Activated naive CD4-positive, alpha-beta T cell treated with anti-CD3 and anti-CD28 coated beads, Interleukin-2, amount 50 U/mL, for 72 hours (primary cell): ENCODE measurements around the gene HIBADH. TPM values are rescaled to one million over a fixed set of nuclear protein-coding genes. Genes with fewer than 3 reads are reported as not detected.

ENCODE experiments used
- ATAC-seq, 2 donors: fragments of 150-1000 bp; cut with Tn5 transposase; 2 replicates each; pipeline ENCODE4 v1.10.0; 2021; ENCODE audit warnings: mild to moderate bottlenecking in 2 of 2, moderate library complexity in 2 of 2
- DNase-seq, 2 donors: peaks; one replicate each; pipeline ENCODE4 v3.0.0; 2021 to 2022; ENCODE audit warnings: low spot score in 2 of 2
- H3K27ac Mint-ChIP-seq, 2 donors: one replicate each; pipeline ENCODE4 v1.8.0; 2022; ENCODE audit warnings: mild to moderate bottlenecking in 2 of 2, mixed read lengths in 2 of 2
- H3K36me3 Mint-ChIP-seq, 2 donors: one replicate each; pipeline ENCODE4 v1.8.0; 2022; ENCODE audit warnings: mixed read lengths in 2 of 2
- H3K9me3 Mint-ChIP-seq, 2 donors: one replicate each; pipeline ENCODE4 v1.8.0; 2022; ENCODE audit warnings: mixed read lengths in 2 of 2
- total RNA-seq, 2 donors: library from RNA; stranded (reverse); gene quantifications; one replicate each; pipeline ENCODE4 v1.2.3, GENCODE V29; 2022

HIBADH gene
- total RNA-seq, 2 donors from 2014 or later, result 15.8 to 18.4 TPM

- DNase-seq (no peak), ATAC-seq (no peak)
- Mint-ChIP-seq H3K27ac (no peak overlapping the region), H3K9me3 (no peaks in the 10 kb centered on the region), H3K36me3 (no peaks in the 10 kb centered on the region)
Measured at GRCh38 chr7:27553273-27553672, 109.4 kb downstream of the HIBADH start.

GRCh38 chr7:27551803-27552400 lies 110.8 kb downstream of the HIBADH start:
- no peaks in the 10 kb centered on the region for H3K9me3 Mint-ChIP-seq
- H3K36me3 Mint-ChIP-seq, result no peaks in the 10 kb centered on the region
- H3K27ac Mint-ChIP-seq, result no peak overlapping the region
- ATAC-seq, result no peak
- DNase-seq, result no peak

- ATAC-seq, result no peak
- no peak for DNase-seq
- no peak overlapping the region for H3K27ac Mint-ChIP-seq
Measured at GRCh38 chr7:27549606-27550005, 113.1 kb downstream of the HIBADH start.

GRCh38 chr7:27548304-27548703 lies 114.4 kb downstream of the HIBADH start:
- Mint-ChIP-seq H3K36me3 (peaks cover 0 to under 1% of the 10 kb centered on the region in 2 donors), H3K9me3 (no peaks in the 10 kb centered on the region), H3K27ac (no peak overlapping the region)
- no peak for DNase-seq
- no peak for ATAC-seq

More at GRCh38 chr7:27549606-27550005, 113.1 kb downstream of the HIBADH start:
- Mint-ChIP-seq H3K36me3 (no peaks in the 10 kb centered on the region), H3K9me3 (no peaks in the 10 kb centered on the region)

GRCh38 chr7:27547401-27547800 lies 115.3 kb downstream of the HIBADH start:
- Mint-ChIP-seq H3K27ac (no peak overlapping the region), H3K36me3 (peaks cover 8 to 10% of the 10 kb centered on the region in 2 donors), H3K9me3 (no peaks in the 10 kb centered on the region)
- DNase-seq (no peak), ATAC-seq (no peak)

- DNase-seq (no peak), ATAC-seq (no peak)
- Mint-ChIP-seq H3K9me3 (no peaks in the 10 kb centered on the region), H3K36me3 (peaks cover 10 to 17% of the 10 kb centered on the region in 2 donors), H3K27ac (no peak overlapping the region)
Measured at GRCh38 chr7:27546610-27547009, 116.1 kb downstream of the HIBADH start.

GRCh38 chr7:27535795-27536194 lies 126.9 kb downstream of the HIBADH start:
- H3K9me3 Mint-ChIP-seq, result no peaks in the 10 kb centered on the region

GRCh38 chr7:27533652-27534081 lies 129.0 kb downstream of the HIBADH start:
- peaks cover 6 to 13% of the 10 kb centered on the region in 2 donors for H3K36me3 Mint-ChIP-seq
- DNase-seq (no peak), ATAC-seq (no peak)
- H3K27ac Mint-ChIP-seq, result no peak overlapping the region
- H3K9me3 Mint-ChIP-seq, result no peaks in the 10 kb centered on the region

More at GRCh38 chr7:27535795-27536194, 126.9 kb downstream of the HIBADH start:
- no peak for ATAC-seq
- H3K27ac Mint-ChIP-seq, result no peak overlapping the region
- peaks cover 0 to 5% of the 10 kb centered on the region in 2 donors for H3K36me3 Mint-ChIP-seq
- DNase-seq, result no peak

- peaks cover 6 to 18% of the 10 kb centered on the region in 2 donors for H3K36me3 Mint-ChIP-seq
- no peak for DNase-seq
- no peak for ATAC-seq
- H3K27ac Mint-ChIP-seq, result no peak overlapping the region
- no peaks in the 10 kb centered on the region for H3K9me3 Mint-ChIP-seq
Measured at GRCh38 chr7:27532314-27532713, 130.4 kb downstream of the HIBADH start.

GRCh38 chr7:27527348-27527714 lies 135.4 kb downstream of the HIBADH start:
- ATAC-seq (no peak), DNase-seq (no peak)
- Mint-ChIP-seq H3K27ac (peak overlapping the region in 1 of 2 donors; percentile 24), H3K36me3 (peaks cover 18 to 47% of the 10 kb centered on the region in 2 donors), H3K9me3 (peaks cover 0 to 4% of the 10 kb centered on the region in 2 donors)

- H3K36me3 Mint-ChIP-seq, result peaks cover 18 to 47% of the 10 kb centered on the region in 2 donors
- ATAC-seq (no peak), DNase-seq (no peak)
- H3K27ac Mint-ChIP-seq, result peak overlapping the region in 1 of 2 donors; percentile 63
- peaks cover 0 to 4% of the 10 kb centered on the region in 2 donors for H3K9me3 Mint-ChIP-seq
Measured at GRCh38 chr7:27526611-27527347, 135.9 kb downstream of the HIBADH start.

GRCh38 chr7:27526131-27526530 lies 136.6 kb downstream of the HIBADH start:
- DNase-seq (no peak), ATAC-seq (no peak)
- Mint-ChIP-seq H3K36me3 (peaks cover 18 to 44% of the 10 kb centered on the region in 2 donors), H3K27ac (no peak overlapping the region), H3K9me3 (peaks cover 0 to 4% of the 10 kb centered on the region in 2 donors)

- peaks cover 12 to 33% of the 10 kb centered on the region in 2 donors for H3K36me3 Mint-ChIP-seq
- ATAC-seq (no peak), DNase-seq (no peak)
- no peak overlapping the region for H3K27ac Mint-ChIP-seq
- H3K9me3 Mint-ChIP-seq, result peaks cover 0 to 4% of the 10 kb centered on the region in 2 donors
Measured at GRCh38 chr7:27523321-27523720, 139.4 kb downstream of the HIBADH start.

- H3K36me3 Mint-ChIP-seq, result peaks cover 12 to 29% of the 10 kb centered on the region in 2 donors
- H3K9me3 Mint-ChIP-seq, result peaks cover 0 to 4% of the 10 kb centered on the region in 2 donors
- ATAC-seq, result no peak
- no peak overlapping the region for H3K27ac Mint-ChIP-seq
- DNase-seq, result no peak
Measured at GRCh38 chr7:27522566-27522965, 140.1 kb downstream of the HIBADH start.

GRCh38 chr7:27520815-27521790 lies 141.6 kb downstream of the HIBADH start:
- H3K36me3 Mint-ChIP-seq, result peaks cover 12 to 21% of the 10 kb centered on the region in 2 donors
- H3K27ac Mint-ChIP-seq, result no peak overlapping the region
- peaks cover 0 to 4% of the 10 kb centered on the region in 2 donors for H3K9me3 Mint-ChIP-seq
- ATAC-seq (no peak), DNase-seq (no peak)

- Mint-ChIP-seq H3K9me3 (peaks cover 0 to 4% of the 10 kb centered on the region in 2 donors), H3K27ac (no peak overlapping the region), H3K36me3 (peaks cover 5 to 13% of the 10 kb centered on the region in 2 donors)
- ATAC-seq (no peak), DNase-seq (no peak)
Measured at GRCh38 chr7:27519793-27520469, 142.8 kb downstream of the HIBADH start.
